Measurements from ENCODE around the gene TPBGL. TPM values are rescaled to one million over a fixed set of nuclear protein-coding genes. Genes with fewer than 3 reads are reported as not detected.

The TPBGL gene, protein sequence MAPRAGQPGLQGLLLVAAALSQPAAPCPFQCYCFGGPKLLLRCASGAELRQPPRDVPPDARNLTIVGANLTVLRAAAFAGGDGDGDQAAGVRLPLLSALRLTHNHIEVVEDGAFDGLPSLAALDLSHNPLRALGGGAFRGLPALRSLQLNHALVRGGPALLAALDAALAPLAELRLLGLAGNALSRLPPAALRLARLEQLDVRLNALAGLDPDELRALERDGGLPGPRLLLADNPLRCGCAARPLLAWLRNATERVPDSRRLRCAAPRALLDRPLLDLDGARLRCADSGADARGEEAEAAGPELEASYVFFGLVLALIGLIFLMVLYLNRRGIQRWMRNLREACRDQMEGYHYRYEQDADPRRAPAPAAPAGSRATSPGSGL
- under 1 TPM; 0.07 to 0.15 TPM for total RNA-seq

DNA sequence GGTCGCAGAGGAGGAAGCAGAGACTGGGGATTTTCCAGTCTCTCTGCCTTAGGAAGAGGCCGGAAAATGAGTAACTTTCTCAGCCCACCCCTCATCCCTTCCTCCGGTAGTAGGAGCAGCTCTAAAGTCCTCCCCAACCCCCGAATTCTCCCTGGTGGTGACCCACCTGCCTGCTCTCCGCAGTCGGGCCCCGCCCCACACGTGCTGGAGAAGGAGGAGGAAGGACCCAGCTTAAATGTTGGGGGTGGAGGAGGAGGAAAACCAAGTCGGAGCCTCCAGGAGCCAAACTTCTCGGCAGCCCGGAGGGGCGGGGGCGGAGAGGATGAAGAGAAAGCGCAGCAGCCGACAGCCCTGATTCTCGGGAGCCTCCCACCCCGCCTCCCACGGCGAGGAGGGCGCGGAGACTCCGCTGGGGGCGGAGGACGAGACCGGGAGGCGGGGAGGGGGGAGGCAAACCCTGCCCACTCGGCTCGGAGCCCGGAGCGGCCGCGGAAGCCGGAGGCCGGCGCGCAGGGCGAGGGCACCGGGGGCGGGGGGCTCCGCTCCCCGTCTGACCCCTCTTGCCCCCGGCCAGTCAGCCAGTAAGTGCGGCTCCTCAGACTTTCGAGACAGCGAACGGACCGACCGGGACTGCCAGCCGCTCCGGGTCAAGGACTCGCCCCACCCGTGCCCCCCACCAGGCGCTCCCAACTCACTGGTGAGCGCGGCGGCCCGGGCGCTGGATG, at the start of gene TPBGL:
TPBGL (plus strand) TSS at position 464 of the 725 bp plus-strand sequence. CDS start 276 bp downstream, outside the sequence.
- H3K27me3 Mint-ChIP-seq: peaks cover 76% of the 10 kb centered on the region
- DNase-seq (peak; percentile 40), ATAC-seq (no peak)
- H3K27ac Mint-ChIP-seq: no peak within 1 kb of the TSS
- CTCF ChIA-PET: interaction anchor here (0.8 to 17.1 kb wide), 30 partner anchors 8 to 538 kb away, joined by 3 to 572 read pairs (median 6); partner anchors contain the start of gene SLCO2B1
- no peaks in the 10 kb centered on the region for H3K9me3 Mint-ChIP-seq (ENCODE audit: low read depth)
- H3K4me1 Mint-ChIP-seq: peaks cover 9% of the 10 kb centered on the region
- no peaks in the 10 kb centered on the region for H3K36me3 Mint-ChIP-seq
- peak within 1 kb of the TSS; percentile 55 for H3K4me3 Mint-ChIP-seq

DNA sequence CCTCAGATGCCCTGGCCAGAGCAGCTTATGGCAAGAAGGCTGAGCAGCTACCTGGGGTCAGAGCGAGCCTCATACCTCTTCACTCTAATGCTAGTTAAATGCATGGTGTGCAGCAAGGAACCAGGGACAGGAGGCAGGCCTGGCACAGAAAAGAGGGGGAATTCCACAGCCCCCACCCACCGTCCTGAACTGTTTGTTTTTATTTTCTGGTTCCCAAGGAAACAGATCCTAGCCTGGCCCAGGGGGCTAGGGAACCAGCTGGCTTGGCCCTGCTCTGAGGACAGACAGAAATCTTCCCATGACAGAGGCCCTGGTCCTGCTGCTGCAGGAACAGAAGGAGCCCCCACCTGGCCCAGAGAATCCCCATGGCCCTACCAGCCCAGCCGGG, 49.2 kb upstream of the TPBGL start:
- Mint-ChIP-seq H3K9me3 (ENCODE audit: low read depth) (no peaks in the 10 kb centered on the region), H3K4me3 (no peak overlapping the region), H3K36me3 (no peaks in the 10 kb centered on the region), H3K27ac (no peak overlapping the region), H3K4me1 (peaks cover 3% of the 10 kb centered on the region), H3K27me3 (peaks cover 23% of the 10 kb centered on the region)
- DNase-seq: no peak
- ATAC-seq: no peak
- CTCF ChIA-PET: interaction anchor here (1.1 to 3.7 kb wide), 4 partner anchors 14 to 51 kb away, joined by 3 to 14 read pairs (median 4); no protein-coding TSS in a partner anchor

DNA sequence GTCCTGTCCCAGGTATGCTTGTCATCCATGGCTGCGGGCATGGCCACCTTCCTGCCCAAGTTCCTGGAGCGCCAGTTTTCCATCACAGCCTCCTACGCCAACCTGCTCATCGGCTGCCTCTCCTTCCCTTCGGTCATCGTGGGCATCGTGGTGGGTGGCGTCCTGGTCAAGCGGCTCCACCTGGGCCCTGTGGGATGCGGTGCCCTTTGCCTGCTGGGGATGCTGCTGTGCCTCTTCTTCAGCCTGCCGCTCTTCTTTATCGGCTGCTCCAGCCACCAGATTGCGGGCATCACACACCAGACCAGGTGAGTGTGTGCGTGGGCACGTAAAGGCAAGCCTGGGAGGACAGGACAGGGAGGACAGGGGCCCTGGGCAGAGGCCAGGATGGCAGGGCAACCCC, 47.3 kb upstream of the TPBGL start:
- Mint-ChIP-seq H3K27me3 (peaks cover 21% of the 10 kb centered on the region), H3K4me3 (no peak overlapping the region), H3K27ac (no peak overlapping the region), H3K36me3 (no peaks in the 10 kb centered on the region), H3K4me1 (peaks cover 3% of the 10 kb centered on the region), H3K9me3 (ENCODE audit: low read depth) (no peaks in the 10 kb centered on the region)
- CTCF ChIA-PET: interaction anchor here (0.8 to 3.7 kb wide), 3 partner anchors 9 to 55 kb away, joined by 3 to 14 read pairs (median 4); no protein-coding TSS in a partner anchor
- DNase-seq (no peak), ATAC-seq (no peak)

DNA sequence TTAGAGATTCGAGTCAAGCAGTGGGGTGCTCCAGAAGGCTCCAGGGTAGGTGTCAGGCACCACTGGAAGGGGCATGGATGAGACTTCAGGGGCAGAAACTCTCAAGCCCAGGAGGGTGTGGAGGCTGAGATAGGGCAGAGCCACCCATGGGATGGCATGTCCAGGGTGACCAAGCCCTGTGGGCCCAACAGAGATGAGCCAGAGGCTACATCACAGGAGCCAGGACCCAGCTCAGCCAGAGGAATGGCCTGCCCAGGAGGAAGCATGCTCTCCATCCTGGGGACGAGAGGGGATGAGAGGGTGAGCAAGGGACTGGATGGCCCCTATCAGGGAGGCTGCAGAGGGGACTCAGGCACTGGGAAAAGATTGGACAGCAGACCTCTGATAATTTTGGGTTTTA, 46.9 kb upstream of the TPBGL start:
- DNase-seq: no peak
- Mint-ChIP-seq H3K4me1 (no peaks in the 10 kb centered on the region), H3K4me3 (no peak overlapping the region), H3K9me3 (ENCODE audit: low read depth) (no peaks in the 10 kb centered on the region), H3K27me3 (peaks cover 23% of the 10 kb centered on the region), H3K36me3 (no peaks in the 10 kb centered on the region), H3K27ac (no peak overlapping the region)
- CTCF ChIA-PET: interaction anchor here (0.8 to 3.4 kb wide), 5 partner anchors 8 to 55 kb away, joined by 3 to 27 read pairs (median 10); no protein-coding TSS in a partner anchor
- ATAC-seq: no peak

DNA sequence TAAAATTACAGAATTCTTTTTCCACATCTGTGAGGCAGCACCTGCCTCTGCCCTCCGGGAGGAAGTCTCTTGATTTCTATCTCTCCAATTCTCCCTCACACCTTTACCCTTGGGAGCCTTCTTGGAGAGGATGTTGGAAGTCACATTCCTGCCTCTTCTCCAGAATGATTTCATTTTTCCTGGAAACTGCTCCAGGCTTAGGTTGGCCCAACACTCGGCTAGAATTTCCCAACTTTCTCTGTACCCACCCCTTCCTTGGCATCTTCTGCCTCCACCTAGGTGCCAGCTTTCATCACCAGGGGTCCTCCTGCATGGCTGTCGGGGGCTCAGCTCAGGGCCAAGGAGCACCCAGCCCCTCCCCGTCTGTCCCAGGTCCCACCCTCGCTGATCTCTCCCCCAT, 46.4 kb upstream of the TPBGL start:
- Mint-ChIP-seq H3K36me3 (no peaks in the 10 kb centered on the region), H3K4me1 (no peaks in the 10 kb centered on the region), H3K27me3 (peaks cover 24% of the 10 kb centered on the region), H3K27ac (no peak overlapping the region), H3K4me3 (no peak overlapping the region), H3K9me3 (ENCODE audit: low read depth) (no peaks in the 10 kb centered on the region)
- CTCF ChIA-PET: interaction anchor here (0.8 to 3.4 kb wide), 6 partner anchors 8 to 55 kb away, joined by 3 to 27 read pairs (median 11); no protein-coding TSS in a partner anchor
- DNase-seq (no peak), ATAC-seq (no peak)

DNA sequence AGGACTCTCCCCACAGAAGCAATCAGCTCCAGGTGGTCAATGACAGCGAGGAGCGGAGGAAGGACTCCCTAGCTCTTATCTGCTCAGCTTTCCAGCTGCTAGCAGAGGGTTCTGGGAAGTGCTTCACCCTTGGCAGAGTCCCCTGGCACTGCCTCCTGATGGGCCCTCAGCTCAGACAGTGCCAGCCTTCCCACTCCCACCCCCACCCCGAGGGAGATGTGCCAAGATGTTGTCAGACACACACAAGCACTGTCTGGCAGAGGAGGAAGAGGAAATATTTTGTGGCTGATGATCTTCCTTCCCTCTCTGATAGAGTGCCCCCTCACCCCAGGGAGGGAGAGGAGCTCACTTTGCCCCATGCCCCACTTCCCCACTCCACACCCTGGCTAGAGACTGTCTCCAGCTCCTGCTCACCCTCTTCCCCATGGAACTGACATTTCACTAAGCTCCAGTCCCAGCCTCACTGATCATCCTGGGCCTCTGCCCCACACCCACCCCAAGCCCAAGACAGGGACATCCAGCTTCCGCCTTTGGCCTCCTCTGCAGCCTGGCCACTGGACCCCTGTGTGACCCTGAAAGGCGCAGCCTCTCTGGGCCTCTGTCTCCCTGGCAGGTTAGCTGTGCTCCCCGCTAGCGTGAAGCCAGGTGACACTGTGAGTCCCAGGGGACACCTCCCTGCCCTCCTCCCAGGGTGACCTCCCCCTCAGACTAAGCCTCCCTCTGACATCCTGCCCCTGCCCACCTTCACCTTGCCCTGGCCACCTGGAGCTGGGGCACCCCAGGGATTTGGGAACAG, 45.2 kb upstream of the TPBGL start:
- H3K4me1 Mint-ChIP-seq: no peaks in the 10 kb centered on the region
- H3K27me3 Mint-ChIP-seq: peaks cover 24% of the 10 kb centered on the region
- H3K4me3 Mint-ChIP-seq: no peak overlapping the region
- DNase-seq: no peak
- ATAC-seq: no peak
- H3K9me3 Mint-ChIP-seq (ENCODE audit: low read depth): no peaks in the 10 kb centered on the region
- H3K36me3 Mint-ChIP-seq: no peaks in the 10 kb centered on the region
- no peak overlapping the region for H3K27ac Mint-ChIP-seq
- CTCF ChIA-PET: interaction anchor here (1.0 to 3.4 kb wide), 9 partner anchors 9 to 173 kb away, joined by 3 to 27 read pairs (median 9); partner anchors contain the start of gene TPBGL

DNA sequence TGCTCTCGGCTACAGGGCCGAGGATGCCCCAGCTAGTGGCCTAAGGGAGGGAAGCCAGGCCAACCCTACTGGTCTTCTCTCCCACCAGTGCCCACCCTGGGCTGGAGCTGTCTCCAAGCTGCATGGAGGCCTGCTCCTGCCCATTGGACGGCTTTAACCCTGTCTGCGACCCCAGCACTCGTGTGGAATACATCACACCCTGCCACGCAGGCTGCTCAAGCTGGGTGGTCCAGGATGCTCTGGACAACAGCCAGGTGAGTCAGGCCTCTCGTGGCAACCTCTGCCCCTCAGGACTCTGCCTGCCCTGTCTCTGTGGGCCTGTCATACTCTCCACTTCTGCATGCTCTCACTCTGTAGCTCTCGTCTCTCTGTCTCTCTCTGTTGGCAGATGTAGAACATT, 44.1 kb upstream of the TPBGL start:
- no peak for ATAC-seq
- H3K4me3 Mint-ChIP-seq: no peak overlapping the region
- H3K36me3 Mint-ChIP-seq: no peaks in the 10 kb centered on the region
- H3K4me1 Mint-ChIP-seq: no peaks in the 10 kb centered on the region
- no peak for DNase-seq
- CTCF ChIA-PET: interaction anchor here (0.6 to 3.4 kb wide), 8 partner anchors 8 to 55 kb away, joined by 3 to 27 read pairs (median 10); partner anchors contain the start of genes SLCO2B1 and TPBGL
- H3K27me3 Mint-ChIP-seq: peaks cover 25% of the 10 kb centered on the region
- no peaks in the 10 kb centered on the region for H3K9me3 Mint-ChIP-seq (ENCODE audit: low read depth)
- no peak overlapping the region for H3K27ac Mint-ChIP-seq

DNA sequence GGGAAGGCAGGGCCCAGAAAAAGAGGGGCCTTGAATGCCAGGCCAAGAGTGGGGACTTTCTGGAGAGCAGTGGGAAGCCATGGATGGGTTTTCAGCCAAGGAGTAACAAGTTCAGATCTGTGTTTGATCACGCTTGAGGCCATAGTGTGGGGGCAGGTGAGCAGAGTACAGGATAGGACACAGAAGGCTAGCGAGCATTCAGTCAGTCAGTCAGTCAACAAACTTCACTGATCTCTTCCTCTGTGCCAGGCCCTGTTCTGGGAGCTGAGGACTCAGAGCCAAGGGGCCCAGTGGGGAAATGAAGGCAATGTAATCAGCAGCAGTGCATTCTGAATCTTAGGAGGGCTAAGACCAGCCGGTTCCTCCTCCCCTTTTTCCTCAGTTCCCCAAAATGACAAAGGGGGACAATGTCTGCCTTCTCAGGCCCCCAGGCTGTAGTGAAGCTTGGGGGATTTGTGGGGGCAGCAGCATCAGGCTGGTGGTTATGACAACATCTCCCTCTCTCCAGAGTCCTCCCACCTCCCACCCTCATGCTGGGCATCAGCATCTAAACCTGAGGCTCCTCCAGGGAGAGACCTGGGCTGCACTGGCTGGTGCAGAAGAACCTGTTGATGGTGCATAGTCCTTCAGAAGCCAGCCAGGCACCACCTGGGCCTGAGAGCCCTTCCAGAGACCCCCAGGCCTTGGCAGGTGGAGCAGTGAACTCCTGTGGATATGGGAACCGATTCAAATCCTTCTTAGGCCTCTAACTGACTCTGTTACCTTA, 42.9 kb upstream of the TPBGL start:
- ATAC-seq (no peak), DNase-seq (no peak)
- Mint-ChIP-seq H3K27me3 (peaks cover 31% of the 10 kb centered on the region), H3K4me1 (no peaks in the 10 kb centered on the region), H3K4me3 (no peak overlapping the region), H3K36me3 (no peaks in the 10 kb centered on the region), H3K27ac (no peak overlapping the region), H3K9me3 (ENCODE audit: low read depth) (no peaks in the 10 kb centered on the region)
- CTCF ChIA-PET: interaction anchor here (1.1 to 11.5 kb wide), 2 partner anchors 17 to 54 kb away, joined by 3 to 556 read pairs; partner anchors contain the start of gene SLCO2B1

DNA sequence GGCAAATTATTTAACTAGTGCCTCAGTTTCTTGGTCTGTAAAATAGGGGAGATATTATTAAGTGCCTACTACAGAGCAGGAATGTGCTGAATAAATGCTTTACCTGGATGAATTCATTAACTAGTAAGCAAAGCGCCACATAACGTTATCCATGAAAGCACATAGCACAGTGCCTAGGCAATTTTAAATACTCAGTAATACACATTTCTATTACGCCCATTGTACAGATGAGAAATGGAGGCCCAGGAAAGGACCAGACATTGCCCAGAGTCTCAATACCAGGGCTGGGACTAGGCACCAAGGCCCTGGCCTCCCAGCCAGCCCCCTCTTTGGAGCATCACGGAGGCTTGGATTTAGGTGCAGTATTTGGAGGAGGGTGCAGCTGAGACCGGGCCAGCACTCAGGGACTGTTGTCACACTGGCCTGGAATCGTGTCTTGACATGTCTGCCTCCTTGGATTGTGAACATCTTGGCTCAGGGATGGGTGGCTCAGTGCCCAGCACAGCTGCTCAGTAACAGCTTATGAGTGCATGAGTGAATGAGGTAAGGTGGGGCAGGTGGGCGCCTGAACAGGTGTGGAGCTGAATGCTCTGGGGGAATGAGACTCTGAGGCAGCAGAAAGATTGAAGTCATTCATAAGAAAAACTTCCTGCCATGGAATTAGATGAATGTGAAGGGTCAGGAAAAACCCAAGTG, 42.1 kb upstream of the TPBGL start:
- Mint-ChIP-seq H3K27ac (no peak overlapping the region), H3K36me3 (no peaks in the 10 kb centered on the region), H3K27me3 (peaks cover 30% of the 10 kb centered on the region), H3K9me3 (ENCODE audit: low read depth) (no peaks in the 10 kb centered on the region), H3K4me3 (no peak overlapping the region), H3K4me1 (no peaks in the 10 kb centered on the region)
- DNase-seq (no peak), ATAC-seq (no peak)
- CTCF ChIA-PET: interaction anchor here (1.1 to 11.5 kb wide), 2 partner anchors 16 to 55 kb away, joined by 3 to 556 read pairs; partner anchors contain the start of gene SLCO2B1

DNA sequence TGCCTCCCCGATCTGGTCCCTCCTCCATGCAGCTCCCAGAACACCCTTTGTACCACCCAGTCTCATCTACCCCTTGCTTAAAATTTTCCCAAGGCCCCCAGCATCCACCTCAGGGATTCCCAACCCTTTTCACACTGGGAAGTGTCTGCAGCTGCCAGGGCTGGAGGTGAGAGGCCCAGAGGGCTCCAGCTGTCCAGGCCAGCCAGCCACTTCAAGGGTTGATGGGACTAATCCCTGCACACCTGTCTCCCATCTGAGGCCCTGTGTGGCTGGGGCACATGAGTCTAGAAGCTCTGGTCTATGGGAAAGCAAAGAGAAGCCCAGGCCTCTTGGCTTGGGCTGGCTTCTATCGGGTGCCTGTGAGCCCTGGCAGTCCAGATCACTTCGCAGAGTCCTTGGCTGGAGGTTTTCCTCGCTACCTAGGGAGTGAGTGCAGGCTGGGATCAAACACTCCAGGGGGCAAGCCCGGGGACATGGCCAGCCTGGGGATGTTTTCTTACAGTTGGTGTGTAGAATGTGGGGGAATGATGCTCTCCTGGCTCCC, 41.1 kb upstream of the TPBGL start:
- H3K36me3 Mint-ChIP-seq: no peaks in the 10 kb centered on the region
- no peak overlapping the region for H3K4me3 Mint-ChIP-seq
- no peak overlapping the region for H3K27ac Mint-ChIP-seq
- DNase-seq (no peak), ATAC-seq (no peak)
- no peaks in the 10 kb centered on the region for H3K9me3 Mint-ChIP-seq (ENCODE audit: low read depth)
- H3K4me1 Mint-ChIP-seq: no peaks in the 10 kb centered on the region
- CTCF ChIA-PET: interaction anchor here (11.5 kb wide), 1 partner anchor 56 kb away, joined by 556 read pairs; the partner anchor contains the start of gene SLCO2B1
- peaks cover 32% of the 10 kb centered on the region for H3K27me3 Mint-ChIP-seq

DNA sequence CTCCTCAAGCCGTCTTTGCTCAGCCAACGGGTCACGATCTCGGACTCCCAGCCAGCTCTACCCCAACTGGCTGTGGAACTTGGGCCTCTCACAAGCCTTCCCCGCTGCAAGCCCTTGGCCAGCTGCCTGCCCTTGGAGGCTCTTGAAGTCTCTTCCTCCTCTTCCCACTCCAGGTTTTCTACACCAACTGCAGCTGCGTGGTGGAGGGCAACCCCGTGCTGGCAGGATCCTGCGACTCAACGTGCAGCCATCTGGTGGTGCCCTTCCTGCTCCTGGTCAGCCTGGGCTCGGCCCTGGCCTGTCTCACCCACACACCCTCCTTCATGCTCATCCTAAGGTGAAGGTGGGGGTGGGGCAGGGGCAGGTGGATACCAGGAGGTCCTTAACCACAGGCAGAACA, 40.5 kb upstream of the TPBGL start:
- Mint-ChIP-seq H3K27ac (no peak overlapping the region), H3K9me3 (ENCODE audit: low read depth) (no peaks in the 10 kb centered on the region), H3K4me3 (no peak overlapping the region), H3K27me3 (peaks cover 27% of the 10 kb centered on the region), H3K4me1 (no peaks in the 10 kb centered on the region), H3K36me3 (no peaks in the 10 kb centered on the region)
- CTCF ChIA-PET: interaction anchor here (11.5 kb wide), 1 partner anchor 56 kb away, joined by 556 read pairs; the partner anchor contains the start of gene SLCO2B1
- no peak for DNase-seq
- ATAC-seq: no peak
